HFFc6 (cell line): ENCODE data around the gene IFI16. TPM values are rescaled to one million over a fixed set of nuclear protein-coding genes. Genes with fewer than 3 reads are reported as not detected.

Experiments used
- DNase-seq: peaks from one replicate; pipeline ENCODE4 v3.0.0-alpha.2; 2018
- H3K27ac Mint-ChIP-seq: 2 replicates; pipeline ENCODE4 v1.8.0; 2020; ENCODE audit warnings: mild to moderate bottlenecking, mixed read lengths
- H3K27me3 Mint-ChIP-seq: 2 replicates; pipeline ENCODE4 v1.8.0; 2021; ENCODE audit warnings: mild to moderate bottlenecking, moderate library complexity, mixed read lengths; ENCODE audit not compliant: insufficient read depth
- H3K36me3 Mint-ChIP-seq: 2 replicates; pipeline ENCODE4 v1.8.0; 2021; ENCODE audit warnings: low read depth, mixed read lengths
- H3K4me1 Mint-ChIP-seq: 2 replicates; pipeline ENCODE4 v1.8.0; 2020; ENCODE audit warnings: low read depth, mixed read lengths
- H3K4me3 Mint-ChIP-seq: 2 replicates; pipeline ENCODE4 v1.8.0; 2020; ENCODE audit warnings: mild to moderate bottlenecking, moderate library complexity, mixed read lengths
- H3K9me3 Mint-ChIP-seq: 2 replicates; pipeline ENCODE4 v1.8.0; 2020; ENCODE audit warnings: mild to moderate bottlenecking, mixed read lengths
- total RNA-seq, 6 experiments: library from RNA; stranded (reverse); fragmentation: NEBNext Ultra II Directional; extraction: Animal tissue kit (Norgen Biotek cat#: 25700); gene quantifications; 2 replicates in 1 of 6; 3 replicates in 5 of 6; pipeline ENCODE4 v1.2.3, GENCODE V29; 2021
- TF ChIP-seq, protein P1 (sequence below): fragments of 200-600 bp; sonication (generic); IDR thresholded peaks from 2 replicates; pipeline ENCODE4 v1.5.0; 2021; ENCODE audit warnings: antibody characterized with exemption, mild to moderate bottlenecking

The IFI16 gene
- total RNA-seq, 6 experiments from 2014 or later: 50.5 to 70.7 (median 67.3) TPM

GRCh38 chr1:159090286-159091179 lies 80.8 kb downstream of the IFI16 start:
- H3K4me3 Mint-ChIP-seq: no peak overlapping the region
- no peaks in the 10 kb centered on the region for H3K27me3 Mint-ChIP-seq
- no peaks in the 10 kb centered on the region for H3K36me3 Mint-ChIP-seq
- peak; percentile 15 for DNase-seq
- H3K4me1 Mint-ChIP-seq: peaks cover 57% of the 10 kb centered on the region
- TF ChIP-seq, protein P1, sequence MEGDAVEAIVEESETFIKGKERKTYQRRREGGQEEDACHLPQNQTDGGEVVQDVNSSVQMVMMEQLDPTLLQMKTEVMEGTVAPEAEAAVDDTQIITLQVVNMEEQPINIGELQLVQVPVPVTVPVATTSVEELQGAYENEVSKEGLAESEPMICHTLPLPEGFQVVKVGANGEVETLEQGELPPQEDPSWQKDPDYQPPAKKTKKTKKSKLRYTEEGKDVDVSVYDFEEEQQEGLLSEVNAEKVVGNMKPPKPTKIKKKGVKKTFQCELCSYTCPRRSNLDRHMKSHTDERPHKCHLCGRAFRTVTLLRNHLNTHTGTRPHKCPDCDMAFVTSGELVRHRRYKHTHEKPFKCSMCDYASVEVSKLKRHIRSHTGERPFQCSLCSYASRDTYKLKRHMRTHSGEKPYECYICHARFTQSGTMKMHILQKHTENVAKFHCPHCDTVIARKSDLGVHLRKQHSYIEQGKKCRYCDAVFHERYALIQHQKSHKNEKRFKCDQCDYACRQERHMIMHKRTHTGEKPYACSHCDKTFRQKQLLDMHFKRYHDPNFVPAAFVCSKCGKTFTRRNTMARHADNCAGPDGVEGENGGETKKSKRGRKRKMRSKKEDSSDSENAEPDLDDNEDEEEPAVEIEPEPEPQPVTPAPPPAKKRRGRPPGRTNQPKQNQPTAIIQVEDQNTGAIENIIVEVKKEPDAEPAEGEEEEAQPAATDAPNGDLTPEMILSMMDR: no peak
- peak overlapping the region; percentile 59; the same call in 1 of the 2 replicates for H3K27ac Mint-ChIP-seq
- H3K9me3 Mint-ChIP-seq: no peaks in the 10 kb centered on the region

DNA sequence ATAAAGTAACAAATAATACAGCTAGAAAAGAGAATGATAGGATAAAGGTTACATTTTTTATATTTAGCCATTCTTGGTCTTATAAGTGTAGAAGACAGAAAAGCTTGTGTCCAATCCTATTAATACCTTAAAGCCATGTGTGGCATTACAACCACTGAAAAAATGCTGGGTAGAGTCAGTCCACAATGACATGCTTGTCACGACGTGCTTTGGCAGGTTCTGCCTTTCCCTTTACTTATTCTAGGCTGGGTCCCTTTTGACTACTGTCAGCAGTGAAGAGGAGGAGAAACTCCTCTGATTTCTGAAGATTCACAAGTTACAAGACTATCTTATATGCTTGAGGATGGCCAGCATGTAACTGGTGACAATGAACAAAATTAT lies 81.5 kb downstream of the IFI16 start:
- Mint-ChIP-seq H3K4me1 (peaks cover 57% of the 10 kb centered on the region), H3K36me3 (no peaks in the 10 kb centered on the region), H3K27me3 (no peaks in the 10 kb centered on the region), H3K9me3 (no peaks in the 10 kb centered on the region), H3K4me3 (peak overlapping the region; percentile 67), H3K27ac (peak overlapping the region; percentile 86)
- no peak for DNase-seq
- TF ChIP-seq, protein P1: no peak

DNA sequence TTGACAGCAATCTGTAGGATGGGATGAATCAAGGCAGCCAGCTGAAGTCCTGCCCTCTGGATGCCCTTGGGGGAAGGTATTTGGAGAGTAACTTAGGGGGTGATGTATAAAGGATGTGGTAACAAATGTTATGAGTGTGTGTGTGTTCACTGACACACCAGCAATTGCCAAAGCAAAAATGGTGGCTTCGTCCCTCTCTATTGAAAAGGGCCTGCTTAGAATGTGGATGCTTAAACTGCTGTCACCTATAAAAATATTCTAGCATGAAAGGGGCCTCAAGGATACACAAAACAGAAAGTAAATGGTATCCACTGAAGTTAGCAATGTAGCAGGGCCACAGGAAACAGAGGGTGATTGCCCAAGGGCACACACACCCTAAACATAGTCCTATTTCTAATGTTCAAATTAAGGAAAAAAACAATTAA lies 81.9 kb downstream of the IFI16 start:
- Mint-ChIP-seq H3K36me3 (no peaks in the 10 kb centered on the region), H3K4me1 (peaks cover 57% of the 10 kb centered on the region), H3K27ac (peak overlapping the region; percentile 86), H3K4me3 (peak overlapping the region; percentile 67), H3K9me3 (no peaks in the 10 kb centered on the region), H3K27me3 (no peaks in the 10 kb centered on the region)
- TF ChIP-seq, protein P1: no peak
- peak; percentile 28 for DNase-seq

GRCh38 chr1:159092036-159092760 lies 82.5 kb downstream of the IFI16 start:
- Mint-ChIP-seq H3K4me1 (peaks cover 54% of the 10 kb centered on the region), H3K27me3 (no peaks in the 10 kb centered on the region; the same call in 1 of the 2 replicates), H3K4me3 (peak overlapping the region; percentile 67), H3K36me3 (no peaks in the 10 kb centered on the region), H3K27ac (peak overlapping the region; percentile 90), H3K9me3 (no peaks in the 10 kb centered on the region)
- DNase-seq: peak; percentile 77
- TF ChIP-seq, protein P1: no peak

DNA sequence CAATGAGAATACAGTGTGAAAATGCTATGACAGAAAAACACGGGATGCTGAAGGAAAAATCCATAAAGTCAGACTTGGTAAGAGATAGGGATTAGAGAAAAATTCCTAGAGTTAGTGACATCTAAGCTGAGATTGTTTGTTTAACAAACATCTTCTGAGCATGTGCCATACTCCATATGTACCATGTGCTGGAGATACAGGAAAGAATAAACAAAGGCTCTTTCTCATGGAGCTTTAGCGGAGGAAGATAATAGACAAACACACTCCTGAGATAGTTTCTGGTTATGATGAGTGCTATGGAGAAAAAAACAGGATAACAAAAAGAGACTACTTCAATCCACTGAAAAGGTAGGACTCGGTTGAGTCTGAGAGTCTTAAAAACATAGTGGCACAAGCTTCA lies 88.9 kb downstream of the IFI16 start:
- Mint-ChIP-seq H3K9me3 (no peaks in the 10 kb centered on the region), H3K4me3 (no peak overlapping the region), H3K27me3 (peaks cover 21% of the 10 kb centered on the region), H3K36me3 (no peaks in the 10 kb centered on the region), H3K27ac (no peak overlapping the region), H3K4me1 (no peaks in the 10 kb centered on the region)
- no peak for DNase-seq
- TF ChIP-seq, protein P1: no peak
